Stimulated activated naive CD8-positive, alpha-beta T cell treated with anti-CD3 and anti-CD28 coated beads, Interleukin-15, amount 100 ng/mL, for 72 hours (primary cell): ENCODE measurements around the gene IL23R.
"Not testable (repeated sequence)": the region's sequence is repeated elsewhere in the genome, so short reads cannot be mapped to it uniquely, and the experiment has no call there.

Experiments used
- ATAC-seq: fragments of 150-1000 bp; cut with Tn5 transposase; 2 replicates; pipeline ENCODE4 v1.10.0; 2021; ENCODE audit warnings: mild to moderate bottlenecking, moderate library complexity
- DNase-seq, 2 donors: peaks; one replicate each; pipeline ENCODE4 v3.0.0; 2021 to 2022
- H3K27ac Mint-ChIP-seq, 2 donors: one replicate each; pipeline ENCODE4 v1.8.0; 2022; ENCODE audit warnings: mild to moderate bottlenecking in 2 of 2, mixed read lengths in 2 of 2, moderate library complexity in 2 of 2
- H3K27me3 Mint-ChIP-seq: one replicate; pipeline ENCODE4 v1.8.0; 2022; ENCODE audit warnings: mixed read lengths
- H3K4me1 Mint-ChIP-seq: one replicate; pipeline ENCODE4 v1.8.0; 2022; ENCODE audit warnings: mild to moderate bottlenecking, mixed read lengths
- H3K4me3 Mint-ChIP-seq, 2 donors: one replicate each; pipeline ENCODE4 v1.8.0; 2022; ENCODE audit warnings: mild to moderate bottlenecking in 2 of 2, mixed read lengths in 2 of 2, moderate library complexity in 1 of 2
- H3K9me3 Mint-ChIP-seq, 2 donors: one replicate each; pipeline ENCODE4 v1.8.0; 2022; ENCODE audit warnings: mixed read lengths in 2 of 2

The IL23R gene

GRCh38 chr1:67194209-67194863 lies 28.1 kb downstream of the IL23R start:
- H3K9me3 Mint-ChIP-seq, result peaks cover 0 to 7% of the 10 kb centered on the region in 2 donors
- no peak for DNase-seq
- H3K27ac Mint-ChIP-seq, result peak overlapping the region in 1 of 2 donors; percentile 78
- H3K4me1 Mint-ChIP-seq, result peaks cover 15% of the 10 kb centered on the region
- H3K4me3 Mint-ChIP-seq, result peak overlapping the region; percentile 54 to 74
- ATAC-seq, result peak; percentile 55
- peaks cover 9% of the 10 kb centered on the region for H3K27me3 Mint-ChIP-seq

- peaks cover 0 to 12% of the 10 kb centered on the region in 2 donors for H3K9me3 Mint-ChIP-seq
- no peak overlapping the region for H3K27ac Mint-ChIP-seq
- no peak for ATAC-seq
Observed at GRCh38 chr1:67200755-67201154, 34.5 kb downstream of the IL23R start.

GRCh38 chr1:67201891-67202290 lies 35.6 kb downstream of the IL23R start:
- DNase-seq (no peak), ATAC-seq (no peak)
- Mint-ChIP-seq H3K4me1 (peaks cover 17% of the 10 kb centered on the region), H3K27me3 (peaks cover 9% of the 10 kb centered on the region), H3K27ac (no peak overlapping the region), H3K4me3 (no peak overlapping the region), H3K9me3 (peaks cover 0 to 10% of the 10 kb centered on the region in 2 donors)

More at GRCh38 chr1:67200755-67201154, 34.5 kb downstream of the IL23R start:
- no peak for DNase-seq
- peaks cover 20% of the 10 kb centered on the region for H3K4me1 Mint-ChIP-seq
- no peak overlapping the region for H3K4me3 Mint-ChIP-seq
- H3K27me3 Mint-ChIP-seq, result peaks cover 9% of the 10 kb centered on the region

- H3K4me3 Mint-ChIP-seq, result no peak overlapping the region
- DNase-seq (no peak), ATAC-seq (no peak)
- peaks cover 0 to 5% of the 10 kb centered on the region in 2 donors for H3K9me3 Mint-ChIP-seq
- H3K4me1 Mint-ChIP-seq, result peaks cover 5% of the 10 kb centered on the region
- H3K27me3 Mint-ChIP-seq, result peaks cover 10% of the 10 kb centered on the region
- H3K27ac Mint-ChIP-seq, result no peak overlapping the region
Observed at GRCh38 chr1:67204298-67204980, 38.2 kb downstream of the IL23R start.

- Mint-ChIP-seq H3K27me3 (peaks cover 10% of the 10 kb centered on the region), H3K4me1 (peaks cover 13% of the 10 kb centered on the region)
- ATAC-seq, H3K4me3 Mint-ChIP-seq, H3K27ac Mint-ChIP-seq, H3K9me3 Mint-ChIP-seq, DNase-seq: not testable (repeated sequence)
Observed at GRCh38 chr1:67207398-67207797, 41.1 kb downstream of the IL23R start.

GRCh38 chr1:67208217-67208616 lies 42.0 kb downstream of the IL23R start:
- Mint-ChIP-seq H3K27ac (no peak overlapping the region), H3K27me3 (peaks cover 10% of the 10 kb centered on the region), H3K4me3 (no peak overlapping the region), H3K9me3 (no peaks in the 10 kb centered on the region), H3K4me1 (peaks cover 21% of the 10 kb centered on the region)
- no peak for ATAC-seq
- no peak for DNase-seq

- peaks cover 10% of the 10 kb centered on the region for H3K27me3 Mint-ChIP-seq
- no peak overlapping the region for H3K4me3 Mint-ChIP-seq
- H3K4me1 Mint-ChIP-seq, result peaks cover 27% of the 10 kb centered on the region
- no peaks in the 10 kb centered on the region for H3K9me3 Mint-ChIP-seq
- peak overlapping the region in 1 of 2 donors; percentile 7 for H3K27ac Mint-ChIP-seq
- DNase-seq, result no peak
- ATAC-seq, result no peak
Observed at GRCh38 chr1:67209521-67209920, 43.3 kb downstream of the IL23R start.

GRCh38 chr1:67211589-67212563 lies 45.6 kb downstream of the IL23R start:
- Mint-ChIP-seq H3K27me3 (peaks cover 10% of the 10 kb centered on the region), H3K27ac (peak overlapping the region in 1 of 2 donors; percentile 67), H3K9me3 (peaks cover 0 to 8% of the 10 kb centered on the region in 2 donors), H3K4me1 (peaks cover 35% of the 10 kb centered on the region), H3K4me3 (peak overlapping the region; percentile 4 to 44)
- peak; percentile 78 for ATAC-seq
- DNase-seq, result peak; percentile 30 to 49

- Mint-ChIP-seq H3K4me3 (peak overlapping the region in 1 of 2 donors; percentile 39), H3K27me3 (peaks cover 10% of the 10 kb centered on the region), H3K27ac (peak overlapping the region in 1 of 2 donors; percentile 12), H3K9me3 (peaks cover 0 to 8% of the 10 kb centered on the region in 2 donors), H3K4me1 (peaks cover 44% of the 10 kb centered on the region)
- DNase-seq (no peak), ATAC-seq (no peak)
Observed at GRCh38 chr1:67213164-67213563, 46.9 kb downstream of the IL23R start.

- Mint-ChIP-seq H3K4me1 (peaks cover 44% of the 10 kb centered on the region), H3K4me3 (no peak overlapping the region), H3K27ac (no peak overlapping the region), H3K27me3 (peaks cover 3% of the 10 kb centered on the region), H3K9me3 (peaks cover 0 to 8% of the 10 kb centered on the region in 2 donors)
- no peak for ATAC-seq
- DNase-seq, result no peak
Observed at GRCh38 chr1:67213948-67214347, 47.7 kb downstream of the IL23R start.

GRCh38 chr1:67214420-67215174 lies 48.3 kb downstream of the IL23R start:
- H3K27me3 Mint-ChIP-seq, result no peaks in the 10 kb centered on the region
- peaks cover 0 to 8% of the 10 kb centered on the region in 2 donors for H3K9me3 Mint-ChIP-seq
- H3K27ac Mint-ChIP-seq, result peak overlapping the region in 1 of 2 donors; percentile 33
- ATAC-seq, result peak; percentile 56
- no peak overlapping the region for H3K4me3 Mint-ChIP-seq
- DNase-seq, result peak; percentile 48 to 49
- peaks cover 44% of the 10 kb centered on the region for H3K4me1 Mint-ChIP-seq

- Mint-ChIP-seq H3K4me1 (peaks cover 41% of the 10 kb centered on the region), H3K9me3 (peaks cover 0 to 8% of the 10 kb centered on the region in 2 donors), H3K27ac (no peak overlapping the region), H3K27me3 (no peaks in the 10 kb centered on the region), H3K4me3 (no peak overlapping the region)
- ATAC-seq, result no peak
- no peak for DNase-seq
Observed at GRCh38 chr1:67216401-67216800, 50.1 kb downstream of the IL23R start.

GRCh38 chr1:67217417-67217816 lies 51.2 kb downstream of the IL23R start:
- Mint-ChIP-seq H3K27me3 (no peaks in the 10 kb centered on the region), H3K4me3 (peak overlapping the region in 1 of 2 donors; percentile 1), H3K4me1 (peaks cover 31% of the 10 kb centered on the region), H3K9me3 (peaks cover 0 to 8% of the 10 kb centered on the region in 2 donors), H3K27ac (no peak overlapping the region)
- ATAC-seq, result no peak
- DNase-seq, result no peak

GRCh38 chr1:67217938-67218337 lies 51.7 kb downstream of the IL23R start:
- peaks cover 0 to 8% of the 10 kb centered on the region in 2 donors for H3K9me3 Mint-ChIP-seq
- no peak for DNase-seq

GRCh38 chr1:67224856-67225255 lies 58.6 kb downstream of the IL23R start:
- no peak for ATAC-seq
- Mint-ChIP-seq H3K4me3 (no peak overlapping the region), H3K4me1 (peaks cover 5% of the 10 kb centered on the region), H3K27me3 (peaks cover 15% of the 10 kb centered on the region), H3K9me3 (no peaks in the 10 kb centered on the region), H3K27ac (no peak overlapping the region)
- DNase-seq, result no peak

More at GRCh38 chr1:67217938-67218337, 51.7 kb downstream of the IL23R start:
- Mint-ChIP-seq H3K27me3 (no peaks in the 10 kb centered on the region), H3K4me1 (peaks cover 26% of the 10 kb centered on the region), H3K27ac (no peak overlapping the region), H3K4me3 (no peak overlapping the region)
- no peak for ATAC-seq
